Measurements from ENCODE around the gene PPIL6.

DNA sequence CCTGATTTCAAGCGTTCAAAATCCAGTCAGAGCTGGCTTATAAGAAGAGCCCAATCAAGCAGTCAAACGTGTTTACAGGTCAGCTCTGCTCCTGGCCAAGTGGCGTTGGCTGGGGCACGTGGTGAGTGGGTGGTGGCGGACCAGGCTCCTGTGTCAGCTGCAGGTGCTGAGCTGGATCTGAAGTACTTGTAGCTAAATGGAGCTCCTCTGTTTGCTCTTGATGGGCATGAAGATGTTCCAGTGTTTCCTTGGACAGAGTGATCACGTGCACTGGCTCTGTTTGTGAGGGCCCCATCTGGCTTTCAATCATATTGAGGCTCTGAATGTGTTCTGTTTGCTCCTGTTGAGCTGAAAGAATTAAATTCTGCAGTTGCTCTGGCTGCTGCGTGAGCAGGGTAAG, 25.3 kb upstream of the PPIL6 start:
- TF ChIP-seq CTCF (IDR thresholded peaks at IDR 0.05) (no peak), EZH2 (IDR thresholded peaks at IDR 0.05; ENCODE audit: borderline replicate concordance, insufficient read depth, low read depth, low read length, poor library complexity, severe bottlenecking) (no peak)
